GM12874 (cell line): Measurements from ENCODE around the gene MESD.

Experiments used
- TF ChIP-seq, protein P1 (sequence below): IDR thresholded peaks from 2 replicates; pipeline ENCODE4 v1.5.1; 2011; ENCODE audit warnings: low read depth, mild to moderate bottlenecking, control low read depth, low read length, moderate library complexity; ENCODE audit not compliant: insufficient read depth

MESD gene

DNA sequence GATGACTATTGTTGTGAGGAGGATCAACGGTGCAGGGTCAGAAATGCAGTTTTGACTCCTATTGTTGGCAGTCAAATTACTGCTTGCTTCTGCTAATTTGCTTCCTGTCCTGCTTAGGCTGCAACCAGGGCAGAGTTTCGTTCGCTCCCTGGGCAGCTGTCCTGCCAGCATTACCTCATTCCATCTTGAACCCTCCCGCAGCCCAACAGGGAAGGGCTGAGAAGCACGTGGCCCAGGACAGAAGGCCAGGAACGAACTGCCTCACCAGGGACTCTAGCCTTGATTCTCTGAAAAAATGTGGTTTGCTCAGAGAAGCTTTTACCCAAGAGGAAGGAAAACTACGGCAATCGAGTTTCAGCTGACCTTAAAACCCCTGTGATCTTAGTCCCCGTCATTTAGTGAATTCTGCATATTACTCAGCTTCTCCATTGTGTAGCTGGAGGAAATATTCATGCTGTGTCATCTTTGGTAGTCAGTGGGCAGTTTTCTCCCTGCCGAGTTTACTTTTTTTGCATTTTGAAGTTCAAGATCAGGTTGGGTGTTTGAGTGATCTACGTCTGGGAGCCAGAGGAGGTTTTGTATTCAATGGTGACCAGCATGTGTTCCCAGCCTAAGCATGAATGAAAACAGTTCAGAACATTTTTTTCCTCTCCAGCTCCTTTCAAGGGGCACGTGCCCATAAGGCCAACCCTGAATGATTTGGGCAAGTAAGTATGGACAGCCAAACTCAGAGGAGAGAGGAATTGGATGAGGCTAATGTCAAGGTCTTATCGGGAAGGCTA is 34.1 kb upstream of the MESD start:
- TF ChIP-seq, protein P1, sequence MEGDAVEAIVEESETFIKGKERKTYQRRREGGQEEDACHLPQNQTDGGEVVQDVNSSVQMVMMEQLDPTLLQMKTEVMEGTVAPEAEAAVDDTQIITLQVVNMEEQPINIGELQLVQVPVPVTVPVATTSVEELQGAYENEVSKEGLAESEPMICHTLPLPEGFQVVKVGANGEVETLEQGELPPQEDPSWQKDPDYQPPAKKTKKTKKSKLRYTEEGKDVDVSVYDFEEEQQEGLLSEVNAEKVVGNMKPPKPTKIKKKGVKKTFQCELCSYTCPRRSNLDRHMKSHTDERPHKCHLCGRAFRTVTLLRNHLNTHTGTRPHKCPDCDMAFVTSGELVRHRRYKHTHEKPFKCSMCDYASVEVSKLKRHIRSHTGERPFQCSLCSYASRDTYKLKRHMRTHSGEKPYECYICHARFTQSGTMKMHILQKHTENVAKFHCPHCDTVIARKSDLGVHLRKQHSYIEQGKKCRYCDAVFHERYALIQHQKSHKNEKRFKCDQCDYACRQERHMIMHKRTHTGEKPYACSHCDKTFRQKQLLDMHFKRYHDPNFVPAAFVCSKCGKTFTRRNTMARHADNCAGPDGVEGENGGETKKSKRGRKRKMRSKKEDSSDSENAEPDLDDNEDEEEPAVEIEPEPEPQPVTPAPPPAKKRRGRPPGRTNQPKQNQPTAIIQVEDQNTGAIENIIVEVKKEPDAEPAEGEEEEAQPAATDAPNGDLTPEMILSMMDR, result no peak

DNA sequence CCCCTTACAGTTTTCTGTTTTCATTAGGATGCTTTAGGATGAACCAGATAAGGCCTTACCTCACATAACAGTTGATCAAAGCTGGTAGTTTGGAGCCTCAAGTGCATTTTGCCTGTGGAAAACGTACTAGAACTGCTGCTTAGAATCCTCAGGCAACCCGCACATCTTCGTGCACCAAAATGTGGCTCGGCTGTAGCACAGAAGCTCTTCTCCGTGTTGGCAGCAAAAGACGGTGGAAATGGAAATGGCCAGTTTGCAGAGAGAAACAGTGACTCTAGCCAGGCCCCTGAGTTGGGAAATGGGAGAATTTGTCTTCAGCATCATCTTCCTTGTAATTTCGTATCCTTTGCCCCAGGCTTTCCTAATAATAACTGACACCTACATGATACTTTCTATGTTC is 31.7 kb upstream of the MESD start:
- TF ChIP-seq, protein P1, result no peak

GRCh38 chr15:81018197-81018596 is 28.6 kb upstream of the MESD start:
- TF ChIP-seq, protein P1, result no peak

DNA sequence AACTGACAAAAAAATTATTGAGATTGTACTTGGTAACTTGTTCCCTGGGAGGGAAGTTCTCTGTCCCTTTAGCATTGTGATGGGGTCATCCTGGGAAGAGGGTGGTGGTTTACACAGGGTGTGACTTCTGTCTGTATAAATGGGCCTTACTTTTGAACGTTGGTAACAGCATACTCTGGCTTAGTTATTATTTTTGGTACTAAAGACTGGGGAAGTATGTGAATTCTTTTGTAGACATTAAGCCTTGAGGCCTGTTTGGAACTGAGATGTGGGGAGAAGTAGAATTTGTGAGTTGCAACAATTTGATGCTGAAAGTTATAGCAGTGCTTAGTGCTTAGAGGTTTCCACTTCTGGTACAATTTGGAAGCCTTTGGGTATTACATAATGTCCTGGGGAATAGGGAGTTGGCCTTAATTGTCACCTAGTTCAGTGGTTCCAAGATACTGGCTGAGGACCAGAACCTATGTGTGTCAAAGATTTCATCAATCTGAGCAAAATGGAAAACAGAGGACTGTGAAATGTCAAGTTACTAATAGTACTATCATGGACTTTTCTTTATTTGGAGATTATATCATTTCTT is 27.0 kb upstream of the MESD start:
- TF ChIP-seq, protein P1, result no peak

DNA sequence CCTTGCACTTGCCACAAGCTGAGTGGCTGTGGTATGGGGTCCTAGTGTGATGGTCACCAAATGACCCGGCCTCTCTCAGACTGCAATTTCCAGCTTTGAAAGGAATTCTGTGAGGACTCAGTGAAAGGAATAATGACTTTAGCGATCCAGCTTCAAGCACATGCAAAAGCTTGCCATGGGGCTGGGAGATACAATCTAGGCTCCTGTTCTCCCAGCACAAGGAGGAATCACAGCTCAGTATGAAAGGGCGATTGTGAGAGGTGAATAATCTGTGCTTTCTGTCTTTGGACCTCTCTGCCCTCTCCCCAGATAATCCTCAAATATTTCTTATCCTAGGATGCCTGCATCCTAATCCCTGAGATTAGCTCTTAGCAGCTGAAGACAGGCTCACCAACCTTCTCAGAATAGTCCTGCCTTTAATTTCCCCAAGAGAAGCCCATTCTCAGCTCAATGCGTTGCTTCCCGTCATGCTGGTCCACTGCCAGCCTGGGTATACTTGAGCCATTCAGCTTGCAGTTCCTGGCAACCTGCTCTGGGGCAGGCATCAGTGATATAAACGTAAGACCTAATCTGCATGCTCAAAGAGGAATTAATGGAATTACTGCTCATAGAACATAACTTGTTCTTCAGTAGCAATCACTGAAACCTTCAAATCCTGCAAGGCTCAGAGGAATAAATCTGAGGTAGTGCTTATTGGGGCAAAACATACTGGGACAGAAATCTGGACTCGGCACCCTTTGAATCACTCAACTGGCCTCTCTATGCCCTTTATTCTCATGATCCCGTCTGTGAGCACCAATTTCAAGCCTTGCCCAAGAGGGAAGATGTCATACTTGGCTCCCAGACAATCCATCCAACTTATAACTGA is 26.2 kb upstream of the MESD start:
- TF ChIP-seq, protein P1, result no peak

DNA sequence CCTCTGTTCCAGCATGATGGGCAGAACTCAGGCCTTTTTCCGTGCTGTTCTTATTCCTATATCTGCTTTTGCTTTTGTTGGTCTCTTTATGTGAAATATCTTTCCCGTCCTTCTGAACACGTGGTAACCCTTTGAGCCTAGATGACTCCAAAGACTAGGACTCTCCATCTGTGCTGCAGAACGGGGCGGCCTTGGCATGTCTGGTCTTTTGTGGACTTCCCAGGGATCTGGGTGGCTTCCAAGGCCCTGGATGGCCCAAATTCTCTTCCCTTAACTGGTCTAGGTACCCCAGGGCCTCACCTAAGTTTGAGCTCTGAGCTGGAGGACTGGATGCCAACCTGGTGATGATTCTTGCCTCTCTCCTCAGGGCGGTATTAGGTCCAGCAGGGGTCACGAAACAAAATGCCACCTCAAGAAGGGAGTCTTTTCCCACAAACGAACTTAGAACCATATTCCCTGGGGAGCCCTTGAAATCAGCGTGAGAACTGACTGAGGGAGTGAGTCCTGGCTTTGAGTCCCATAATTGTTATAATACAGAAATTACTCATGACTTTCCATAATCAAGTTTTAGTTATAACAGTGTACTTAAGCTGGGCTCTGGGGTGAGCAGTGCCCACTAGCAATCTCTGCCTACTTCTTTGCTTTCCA is 25.0 kb upstream of the MESD start:
- TF ChIP-seq, protein P1, result no peak

DNA sequence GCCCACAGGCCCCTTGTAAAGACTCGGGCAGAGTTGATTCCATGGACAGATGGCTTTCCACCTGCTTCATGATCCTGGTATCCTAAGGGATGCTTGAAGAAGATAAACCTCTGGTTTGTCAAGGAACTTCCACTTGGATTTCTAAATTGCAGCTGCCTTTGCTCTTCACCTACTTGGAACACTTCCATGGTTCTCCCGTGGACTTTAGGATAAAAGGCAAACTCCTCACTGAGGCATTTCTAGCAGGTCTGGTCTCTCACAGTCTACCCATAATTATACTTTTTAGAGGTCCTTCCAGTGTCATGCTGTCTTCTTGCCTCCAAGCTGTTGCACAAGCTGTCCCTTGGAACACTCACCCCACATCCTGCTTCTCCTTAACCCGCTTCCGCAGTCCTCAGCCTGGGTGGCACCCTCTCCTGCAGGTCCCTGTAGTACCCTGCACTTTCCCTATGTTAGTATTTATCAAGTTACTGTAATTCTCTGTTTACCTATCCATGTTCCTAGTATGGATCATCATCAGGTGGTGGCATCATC is 23.8 kb upstream of the MESD start:
- TF ChIP-seq, protein P1, result no peak
